Suppressor macrophage treated with lipopolysaccharide for 4 hours (primary cell): ENCODE measurements around the gene PPDPF.
"Not testable (repeated sequence)": the region's sequence is repeated elsewhere in the genome, so short reads cannot be mapped to it uniquely, and the experiment has no call there.

Source experiments
- DNase-seq: peaks from one replicate; pipeline ENCODE4 v3.0.0-alpha.2; 2020

PPDPF gene

GRCh38 chr20:63520504-63520933 lies at the start of gene PPDPF:
Gene PPDPF, plus strand, starts transcription at chr20:63520765. Its CDS starts 544 bp downstream, at chr20:63521309.
- DNase-seq: peak; percentile 93

- DNase-seq: no peak
Observed at GRCh38 chr20:63471002-63471716, 49.4 kb upstream of the PPDPF start.

- no peak for DNase-seq
Observed at GRCh38 chr20:63471717-63471980, 48.9 kb upstream of the PPDPF start.

- DNase-seq: no peak
Observed at GRCh38 chr20:63471981-63472831, 48.4 kb upstream of the PPDPF start, which contains the start of gene KCNQ2. Gene KCNQ2, minus strand, starts transcription at chr20:63472655. Its CDS starts 192 bp downstream, at chr20:63472463.

- no peak for DNase-seq
Observed at GRCh38 chr20:63472862-63473390, 47.6 kb upstream of the PPDPF start.

GRCh38 chr20:63473555-63474449 lies 46.8 kb upstream of the PPDPF start:
- no peak for DNase-seq

GRCh38 chr20:63475209-63475608 lies 45.4 kb upstream of the PPDPF start:
- DNase-seq: no peak

- DNase-seq: no peak
Observed at GRCh38 chr20:63477061-63477616, 43.4 kb upstream of the PPDPF start.

GRCh38 chr20:63477944-63478343 lies 42.6 kb upstream of the PPDPF start:
- no peak for DNase-seq

GRCh38 chr20:63478346-63479302 lies 41.9 kb upstream of the PPDPF start:
- DNase-seq: no peak

- DNase-seq: not testable (repeated sequence)
Observed at GRCh38 chr20:63479695-63480419, 40.7 kb upstream of the PPDPF start.

- no peak for DNase-seq
Observed at GRCh38 chr20:63481503-63481902, 39.1 kb upstream of the PPDPF start.

GRCh38 chr20:63482021-63482587 lies 38.5 kb upstream of the PPDPF start:
- no peak for DNase-seq

GRCh38 chr20:63483834-63484233 lies 36.7 kb upstream of the PPDPF start:
- DNase-seq: no peak

- no peak for DNase-seq
Observed at GRCh38 chr20:63484236-63484635, 36.3 kb upstream of the PPDPF start.

GRCh38 chr20:63484651-63485403 lies 35.7 kb upstream of the PPDPF start:
- DNase-seq: no peak

- no peak for DNase-seq
Observed at GRCh38 chr20:63486300-63486855, 34.2 kb upstream of the PPDPF start.

GRCh38 chr20:63487116-63487764 lies 33.3 kb upstream of the PPDPF start:
- DNase-seq: no peak
